Suppressor macrophage treated with lipopolysaccharide for 1 hour (primary cell): ENCODE measurements around the gene EFHD1.
"Not testable (repeated sequence)": the region's sequence is repeated elsewhere in the genome, so short reads cannot be mapped to it uniquely, and the experiment has no call there.

Source experiments
- DNase-seq, 3 donors: peaks; one replicate each; pipeline ENCODE4 v3.0.0-alpha.2; 2020 to 2022

EFHD1 gene

GRCh38 chr2:232697807-232698110 lies 64.4 kb downstream of the EFHD1 start:
- DNase-seq: peak in 1 of 3 donors; percentile 10

GRCh38 chr2:232698556-232699091 lies 65.2 kb downstream of the EFHD1 start:
- DNase-seq: peak in 2 of 3 donors; percentile 5 to 22

- no peak for DNase-seq
Measured at GRCh38 chr2:232699110-232699509, 65.7 kb downstream of the EFHD1 start.

GRCh38 chr2:232700154-232700553 lies 66.8 kb downstream of the EFHD1 start:
- no peak for DNase-seq

- DNase-seq: no peak
Measured at GRCh38 chr2:232707076-232707475, 73.7 kb downstream of the EFHD1 start.

GRCh38 chr2:232713505-232713904 lies 80.1 kb downstream of the EFHD1 start:
- DNase-seq: no peak

GRCh38 chr2:232714969-232715368 lies 81.6 kb downstream of the EFHD1 start:
- no peak for DNase-seq

- not testable (repeated sequence) for DNase-seq
Measured at GRCh38 chr2:232720056-232720455, 86.7 kb downstream of the EFHD1 start.

GRCh38 chr2:232721261-232721660 lies 87.9 kb downstream of the EFHD1 start:
- no peak for DNase-seq

GRCh38 chr2:232721882-232722281 lies 88.5 kb downstream of the EFHD1 start:
- no peak for DNase-seq

- no peak for DNase-seq
Measured at GRCh38 chr2:232723027-232723426, 89.6 kb downstream of the EFHD1 start.

GRCh38 chr2:232728785-232729184 lies 95.4 kb downstream of the EFHD1 start:
- peak in 2 of 3 donors; percentile 6 to 37 for DNase-seq

GRCh38 chr2:232731470-232731869 lies 98.1 kb downstream of the EFHD1 start:
- DNase-seq: no peak
